Omental fat pad (tissue), 4 donors: ENCODE results near the gene MCC. TPM values are rescaled to one million over a fixed set of nuclear protein-coding genes. Genes with fewer than 3 reads are reported as not detected.

Experiments
- ATAC-seq: fragments of 150-250 bp; one replicate; pipeline ENCODE4 v1.9.1; 2016; ENCODE audit warnings: mild to moderate bottlenecking, moderate library complexity; ENCODE audit not compliant: low FRiP score
- DNase-seq: peaks from one replicate; pipeline ENCODE4 v3.0.0-alpha.2; 2019; ENCODE audit warnings: low spot score
- CTCF ChIP-seq, 3 donors: fragments of 450-650 bp; IDR thresholded peaks; one replicate each; pipeline ENCODE4 v1.5.1; 2016 to 2017; ENCODE audit warnings: antibody characterized with exemption in 3 of 3, mild to moderate bottlenecking in 3 of 3, moderate library complexity in 2 of 3
- total RNA-seq, 4 donors: library from RNA; depleted of rRNA; stranded (reverse); fragments of >200 nt; gene quantifications; one replicate each; pipeline ENCODE4 v1.1.0, GENCODE V29; 2016

The MCC gene
- total RNA-seq, 4 donors from 2014 or later: 32.8 to 56.3 (median 44.4) TPM

GRCh38 chr5:113102121-113102531 lies 386.1 kb downstream of the MCC start:
- DNase-seq: no peak
- ATAC-seq: no peak
- no peak for TF ChIP-seq CTCF (IDR thresholded peaks at IDR 0.05)

- TF ChIP-seq CTCF (IDR thresholded peaks at IDR 0.05): no peak
- ATAC-seq: no peak
- DNase-seq: no peak
Observed at GRCh38 chr5:113100981-113101380, 387.3 kb downstream of the MCC start.

GRCh38 chr5:113099822-113100221 lies 388.4 kb downstream of the MCC start:
- TF ChIP-seq CTCF (IDR thresholded peaks at IDR 0.05): no peak
- ATAC-seq: no peak
- DNase-seq: no peak

- DNase-seq (no peak), ATAC-seq (no peak)
- TF ChIP-seq CTCF (IDR thresholded peaks at IDR 0.05): no peak
Observed at GRCh38 chr5:113098378-113098777, 389.9 kb downstream of the MCC start.

- ATAC-seq (no peak), DNase-seq (no peak)
- TF ChIP-seq CTCF (IDR thresholded peaks at IDR 0.05): no peak
Observed at GRCh38 chr5:113095831-113096230, 392.4 kb downstream of the MCC start.

GRCh38 chr5:113093558-113093957 lies 394.7 kb downstream of the MCC start:
- no peak for DNase-seq
- ATAC-seq: no peak
- no peak for TF ChIP-seq CTCF (IDR thresholded peaks at IDR 0.05)

- no peak for TF ChIP-seq CTCF (IDR thresholded peaks at IDR 0.05)
- no peak for ATAC-seq
- no peak for DNase-seq
Observed at GRCh38 chr5:113092683-113093082, 395.6 kb downstream of the MCC start.
